ENCODE data around the gene TMEM258.

TMEM258 gene

DNA sequence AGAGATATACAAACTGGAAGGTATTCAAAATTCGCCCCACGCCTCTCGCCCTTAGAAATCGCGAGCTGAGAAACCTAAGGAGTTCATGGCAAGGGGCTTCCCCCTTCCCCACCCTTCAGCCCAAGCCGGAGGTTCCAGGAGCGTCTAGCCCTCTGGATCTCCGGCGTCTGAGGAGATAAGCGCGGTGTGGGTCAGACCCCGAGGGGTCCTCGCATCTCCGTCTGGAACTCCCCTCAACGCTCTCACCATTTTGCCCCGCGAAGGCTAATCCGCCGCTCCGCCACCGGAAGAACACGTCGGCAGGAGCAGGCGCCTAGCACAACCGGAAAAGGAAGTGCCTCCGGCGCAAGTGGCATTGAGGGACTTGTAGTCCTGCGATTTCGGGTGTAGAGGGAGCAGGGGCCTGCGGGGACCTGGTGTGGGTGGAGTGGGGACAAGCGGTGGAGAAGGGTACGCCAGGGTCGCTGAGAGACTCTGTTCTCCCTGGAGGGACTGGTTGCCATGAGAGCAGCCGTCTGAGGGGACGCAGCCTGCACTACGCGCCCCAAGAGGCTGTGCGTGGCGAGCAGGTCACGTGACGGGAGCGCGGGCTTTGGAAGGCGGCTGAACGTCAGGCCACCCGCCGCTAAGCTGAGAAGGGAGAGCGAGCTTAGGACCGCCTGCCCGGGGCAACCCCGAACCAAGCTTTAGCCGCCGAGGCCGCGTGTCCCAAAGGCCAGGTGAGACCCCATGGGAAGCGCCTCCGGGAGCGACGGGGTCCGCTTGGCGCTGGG is at the start of gene TMEM258, which contains the start of gene FEN1:
TSS of gene TMEM258 (minus strand) at position 290 of the 773 bp plus-strand sequence. CDS start at position 249, 41 bp downstream.
TSS of gene FEN1 (plus strand) at position 602 of the 773 bp plus-strand sequence. CDS start 2,451 bp downstream, outside the sequence.
- peak; percentile 62 for DNase-seq

- DNase-seq, result no peak
Observed at GRCh38 chr11:61841636-61842527, 49.5 kb upstream of the TMEM258 start.

DNA sequence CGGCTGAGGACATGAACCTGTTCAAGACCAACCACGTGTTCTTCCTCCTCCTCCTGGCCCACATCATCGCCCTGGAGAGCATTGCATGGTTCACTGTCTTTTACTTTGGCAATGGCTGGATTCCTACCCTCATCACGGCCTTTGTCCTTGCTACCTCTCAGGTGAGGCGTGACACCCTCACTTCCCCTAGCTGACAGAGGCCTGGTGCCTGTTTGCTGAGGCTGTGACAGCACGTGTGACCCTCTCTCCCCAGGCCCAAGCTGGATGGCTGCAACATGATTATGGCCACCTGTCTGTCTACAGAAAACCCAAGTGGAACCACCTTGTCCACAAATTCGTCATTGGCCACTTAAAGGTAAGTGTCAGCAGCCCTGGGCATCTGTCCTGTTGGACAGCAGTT is 48.0 kb upstream of the TMEM258 start:
- DNase-seq, result no peak

- no peak for DNase-seq
Observed at GRCh38 chr11:61839742-61840141, 47.3 kb upstream of the TMEM258 start.

DNA sequence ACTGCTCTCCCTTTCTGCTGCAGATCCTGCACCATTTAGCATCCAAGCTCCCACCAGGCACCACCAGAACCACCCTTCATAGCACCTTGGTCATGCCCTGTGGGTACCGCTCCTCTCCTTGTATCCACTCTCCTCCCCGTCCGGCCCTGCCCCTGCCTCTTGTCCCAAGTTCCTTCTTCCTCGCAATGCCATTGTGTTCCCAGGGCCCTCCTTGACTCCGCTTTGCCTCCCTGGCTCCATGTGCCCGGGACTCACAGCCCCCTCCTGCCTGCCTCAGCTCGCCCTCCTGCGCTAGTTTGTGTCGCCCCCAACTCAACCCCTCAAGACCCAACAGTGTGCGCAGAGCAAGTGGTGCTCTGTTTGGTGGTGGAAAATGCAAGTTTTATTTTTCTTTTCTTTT is 46.5 kb upstream of the TMEM258 start:
- DNase-seq, result no peak

DNA sequence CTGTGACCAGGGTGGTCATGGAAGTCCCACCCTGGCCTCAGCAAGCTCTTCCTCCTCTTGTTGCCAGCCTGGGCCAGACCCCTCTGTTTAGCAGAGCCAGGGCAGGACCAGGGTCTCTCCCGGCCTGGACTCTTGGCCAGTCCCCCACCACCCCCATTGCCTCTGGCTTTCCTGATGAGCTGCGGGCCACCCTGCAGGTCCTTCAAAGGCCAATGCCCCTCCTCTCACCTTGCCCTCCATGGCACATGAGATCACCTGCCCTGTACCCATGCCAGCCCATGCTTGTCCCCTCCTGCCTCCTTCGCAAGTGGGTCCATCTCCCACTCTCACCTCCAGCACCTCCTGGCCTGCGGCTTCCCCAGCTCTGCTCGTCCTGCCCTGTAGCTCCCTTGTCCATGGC is 46.1 kb upstream of the TMEM258 start:
- DNase-seq, result no peak

DNA sequence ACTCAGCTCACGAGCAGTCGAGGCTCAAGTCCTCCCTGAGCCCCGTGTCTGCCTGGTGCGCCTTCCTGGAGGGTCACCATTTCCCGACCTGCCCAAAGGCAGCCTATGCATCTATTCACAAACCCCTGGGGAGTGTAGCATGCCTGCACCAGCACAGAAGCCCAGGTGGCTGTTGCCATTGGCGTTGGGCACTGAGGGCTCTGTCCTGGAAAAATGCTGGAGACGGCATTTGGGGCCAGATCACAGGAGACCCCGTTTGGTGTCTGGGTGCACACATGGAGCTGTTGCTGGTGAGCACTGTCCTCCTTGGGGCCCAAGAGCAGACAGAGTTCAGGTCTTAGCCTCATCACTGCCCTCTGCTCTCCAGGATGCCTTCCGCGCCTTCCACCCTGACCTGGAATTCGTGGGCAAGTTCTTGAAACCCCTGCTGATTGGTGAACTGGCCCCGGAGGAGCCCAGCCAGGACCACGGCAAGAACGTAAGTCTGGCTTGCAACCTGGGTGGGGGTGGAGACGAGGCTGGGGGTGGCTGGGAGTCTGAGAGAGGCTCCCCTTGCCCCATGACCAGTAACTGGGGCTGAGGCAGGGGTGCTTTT is 45.1 kb upstream of the TMEM258 start:
- no peak for DNase-seq

DNA sequence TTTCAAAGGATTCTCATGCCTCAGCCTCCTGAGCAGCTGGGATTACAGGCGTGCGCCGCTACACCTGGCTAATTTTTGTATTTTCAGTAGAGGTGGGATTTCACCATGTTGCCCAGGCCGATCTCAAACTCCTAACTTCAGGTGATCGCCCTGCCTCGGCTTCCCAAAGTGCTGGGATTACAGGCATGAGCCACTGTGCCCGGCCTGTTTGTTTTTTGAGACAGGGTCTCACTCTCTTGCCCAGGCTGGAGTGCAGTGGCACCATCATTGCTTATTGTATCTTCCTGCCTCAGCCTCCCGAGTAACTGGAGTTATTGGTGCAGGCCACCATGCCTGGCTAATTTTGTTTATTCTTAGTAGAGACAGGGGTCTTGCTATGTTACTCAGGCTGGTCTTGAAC is 43.8 kb upstream of the TMEM258 start:
- DNase-seq, result no peak

DNA sequence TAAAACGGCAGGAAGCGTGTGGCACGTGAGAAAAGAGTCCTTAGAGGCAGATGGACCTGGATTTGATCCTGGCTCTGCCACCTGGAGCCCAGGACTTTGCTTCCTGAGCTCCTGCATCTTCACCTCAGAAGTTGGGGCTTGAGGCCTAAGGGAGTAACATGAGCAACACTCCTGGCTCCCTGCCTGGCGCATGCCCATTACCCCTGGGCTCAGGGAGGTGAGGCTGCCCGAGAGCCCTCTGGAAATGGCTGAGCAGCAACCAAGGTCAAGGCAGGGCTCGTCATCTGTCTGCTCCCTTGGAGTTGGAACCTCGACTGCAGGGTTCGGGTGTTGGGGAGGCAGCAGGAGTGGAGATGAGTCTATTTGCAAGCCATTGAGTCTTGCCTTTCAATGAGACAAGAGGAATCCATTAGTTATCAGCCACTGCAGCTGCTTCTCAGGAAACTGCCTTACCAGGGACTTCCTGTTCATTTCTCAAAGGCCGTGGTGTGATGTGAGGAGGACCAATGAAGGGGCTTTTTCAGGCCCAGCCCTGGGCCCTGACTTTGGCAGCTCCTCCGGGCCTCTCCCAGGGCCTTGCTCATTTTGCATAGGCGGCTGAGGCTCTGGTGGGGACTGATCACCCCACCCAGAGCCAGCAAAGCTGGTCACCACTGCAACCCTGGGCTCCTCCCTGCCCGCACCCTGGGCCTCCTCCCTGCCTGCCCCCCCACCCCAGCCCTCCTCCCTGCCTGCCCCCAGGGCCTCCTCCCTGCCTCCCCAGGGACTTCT is 42.1 kb upstream of the TMEM258 start:
- DNase-seq, result no peak

DNA sequence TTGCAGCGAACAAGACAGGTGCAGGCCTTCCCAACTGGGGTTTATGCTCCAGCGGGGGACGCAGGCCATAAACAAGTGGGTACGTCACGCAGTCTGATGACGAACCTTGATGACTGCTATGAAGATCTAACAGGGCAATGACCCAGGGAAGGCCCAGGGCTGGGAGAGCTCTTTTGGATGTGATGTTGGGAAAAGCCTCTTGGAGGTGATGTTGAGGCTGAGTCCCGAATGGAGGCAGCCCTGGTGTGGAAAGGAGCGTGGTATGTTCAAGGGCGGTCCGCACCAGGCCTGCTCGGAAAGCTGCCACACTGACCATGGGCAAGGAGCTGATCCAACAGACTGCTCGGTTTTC is 41.5 kb upstream of the TMEM258 start:
- no peak for DNase-seq

GRCh38 chr11:61833471-61833870 is 41.1 kb upstream of the TMEM258 start:
- no peak for DNase-seq

DNA sequence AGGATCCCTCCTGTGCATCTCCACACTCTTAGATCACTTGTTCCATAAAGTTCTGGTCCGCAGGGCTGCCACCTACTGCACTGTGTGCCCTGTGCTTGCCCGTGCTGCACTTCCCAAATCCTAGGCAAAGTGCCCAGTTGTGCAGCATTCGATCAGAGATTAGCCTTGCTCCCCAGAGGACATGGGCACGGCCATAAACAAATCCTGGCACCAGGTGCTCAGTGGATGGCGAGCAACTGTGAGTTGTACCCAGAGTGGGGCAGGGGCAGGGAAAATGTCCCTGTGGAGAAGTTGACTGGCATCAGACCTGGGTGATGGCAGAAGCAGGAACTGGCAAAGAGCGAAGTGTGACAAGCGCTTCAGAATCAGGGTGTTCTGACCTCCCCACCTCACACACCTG is 40.4 kb upstream of the TMEM258 start:
- no peak for DNase-seq

- no peak for DNase-seq
Observed at GRCh38 chr11:61832207-61832606, 39.8 kb upstream of the TMEM258 start.

DNA sequence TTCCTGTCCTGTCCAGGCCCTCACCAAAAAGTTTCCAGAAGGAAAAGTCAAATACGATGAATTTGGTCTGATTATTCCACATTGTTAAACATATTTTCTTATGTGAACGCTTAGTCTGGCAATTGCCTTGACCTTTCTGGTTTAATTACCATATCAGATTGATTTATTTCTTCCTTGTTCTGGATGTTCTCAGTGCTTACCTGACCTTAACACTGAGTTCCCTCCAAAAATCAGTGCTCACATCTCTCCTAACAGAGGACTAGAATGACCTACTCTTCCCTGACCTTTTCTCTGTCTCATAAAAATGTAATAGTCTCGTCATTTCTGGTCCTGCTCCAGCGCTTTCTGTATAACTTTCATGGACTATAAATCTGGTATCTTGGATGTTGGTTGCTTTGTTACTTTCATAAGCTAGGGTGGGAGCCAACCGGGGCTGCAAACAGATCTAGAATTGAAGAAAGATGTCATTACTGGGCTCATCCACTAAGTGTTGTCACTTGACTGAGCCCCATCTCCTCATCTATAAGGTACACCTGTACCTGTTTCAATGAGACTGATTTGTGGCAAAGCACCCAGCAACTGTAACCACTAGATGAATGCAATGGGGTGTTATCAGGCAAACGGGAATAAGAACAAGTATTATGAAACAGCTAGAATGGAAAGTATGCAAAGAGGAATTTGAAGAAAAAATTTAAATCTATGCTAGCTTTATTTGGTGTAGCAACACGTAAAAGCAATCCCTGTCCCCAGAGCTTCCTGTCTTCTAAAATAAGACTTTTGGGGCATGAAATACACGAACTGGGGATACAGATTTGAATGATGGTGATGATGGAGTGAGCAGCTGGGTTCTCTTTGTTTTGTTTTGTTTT is 38.1 kb upstream of the TMEM258 start:
- no peak for DNase-seq

DNA sequence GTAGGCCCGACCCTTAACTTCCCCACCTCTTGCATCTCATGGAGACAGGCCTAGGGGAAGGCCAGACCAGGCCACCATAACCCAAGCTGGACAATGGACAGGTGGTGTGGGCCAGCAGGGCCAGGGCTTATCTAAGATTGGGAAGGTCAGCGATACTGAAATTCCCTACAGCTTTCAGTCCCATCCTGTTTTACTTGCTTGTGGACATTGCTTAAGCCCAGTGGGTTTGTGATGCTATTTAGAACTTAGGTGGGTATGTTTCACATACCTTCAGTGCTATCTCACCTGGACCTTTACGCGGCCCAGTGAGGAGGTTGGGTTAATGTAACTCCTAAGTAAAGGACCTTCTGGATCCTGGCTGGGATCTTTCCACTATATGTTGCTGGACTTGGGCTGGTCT is 37.4 kb upstream of the TMEM258 start:
- no peak for DNase-seq

DNA sequence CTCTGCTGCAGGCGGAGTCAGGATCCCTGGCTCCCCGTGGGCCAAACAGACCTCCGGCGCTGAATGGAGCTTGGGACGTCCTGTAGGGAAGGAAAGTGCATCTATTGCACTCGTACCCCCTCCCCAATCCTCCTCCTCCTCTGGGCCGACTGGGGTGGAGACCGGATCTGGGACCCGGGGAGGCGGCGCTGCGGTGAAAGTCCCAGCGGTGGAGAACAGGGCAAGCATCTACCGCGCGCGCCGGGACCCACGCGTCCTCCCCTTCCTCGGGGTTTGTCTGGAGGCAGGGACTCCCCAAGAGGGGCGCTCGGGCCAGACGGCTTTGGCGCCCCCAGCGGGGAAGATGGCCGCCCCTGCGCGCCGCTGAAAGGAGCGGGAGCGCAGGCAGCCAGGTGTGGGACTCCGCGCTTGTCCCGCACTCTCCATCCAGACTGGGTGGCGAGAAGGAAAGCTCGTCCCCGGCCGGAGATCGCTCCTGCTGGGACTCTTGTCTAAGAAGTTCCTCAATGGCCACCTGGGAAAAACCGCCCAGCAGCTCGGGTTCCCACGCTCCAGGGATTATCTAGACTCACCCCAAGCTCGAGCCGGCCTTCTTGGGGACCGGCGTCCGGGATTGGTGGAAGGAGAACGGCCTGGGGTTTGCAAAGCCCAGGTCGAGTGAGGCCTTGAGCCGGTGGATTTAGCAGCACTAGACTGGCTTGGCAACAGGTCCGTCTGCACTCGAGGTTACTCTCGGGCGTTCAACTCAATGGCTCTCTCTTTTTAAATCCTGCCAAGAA is 36.4 kb upstream of the TMEM258 start:
- no peak for DNase-seq

GRCh38 chr11:61828379-61828628 is 35.9 kb upstream of the TMEM258 start:
- DNase-seq, result no peak

DNA sequence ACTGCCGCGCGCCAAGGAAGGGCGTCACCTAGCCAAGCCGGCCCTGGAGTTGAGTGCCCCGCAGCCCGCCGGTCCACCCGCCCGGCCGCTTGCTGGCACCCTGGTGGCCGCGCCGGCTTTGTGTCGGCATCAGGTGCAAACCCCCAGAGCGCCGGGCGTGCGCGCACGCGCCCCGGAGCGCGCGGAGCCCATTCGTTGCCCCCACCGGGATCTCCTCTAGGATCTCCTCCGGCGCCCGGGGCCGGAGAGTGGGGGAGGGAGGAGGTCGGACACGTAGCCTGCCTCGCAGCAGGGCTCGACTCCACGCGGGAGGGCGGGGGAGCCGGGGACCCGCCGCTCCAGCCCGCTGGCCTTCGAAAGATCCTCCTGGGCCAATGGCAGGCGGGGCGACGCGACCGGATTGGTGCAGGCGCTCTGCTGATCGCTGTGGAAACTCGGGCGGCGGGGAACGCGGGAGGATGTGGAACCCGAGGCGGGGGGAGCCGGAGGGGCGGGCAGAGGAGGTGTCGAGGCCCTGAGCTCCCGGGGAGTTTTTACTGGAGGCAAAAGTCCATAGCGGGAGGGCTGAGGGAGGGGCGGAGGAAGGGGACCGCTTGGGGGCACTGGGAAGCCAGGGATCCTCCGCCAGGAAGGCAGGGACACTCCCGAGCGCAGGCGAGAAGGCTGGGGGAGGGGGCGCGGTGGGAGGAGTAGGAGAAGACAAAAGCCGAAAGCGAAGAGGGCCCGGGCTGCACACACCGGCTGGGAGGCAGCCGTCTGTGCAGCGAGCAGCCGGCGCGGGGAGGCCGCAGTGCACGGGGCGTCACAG is 35.4 kb upstream of the TMEM258 start, which contains the start of gene FADS2:
TSS of gene FADS2 (plus strand) at position 730 of the 808 bp plus-strand sequence. CDS start 91 bp downstream, outside the sequence.
- DNase-seq, result peak; percentile 88

DNA sequence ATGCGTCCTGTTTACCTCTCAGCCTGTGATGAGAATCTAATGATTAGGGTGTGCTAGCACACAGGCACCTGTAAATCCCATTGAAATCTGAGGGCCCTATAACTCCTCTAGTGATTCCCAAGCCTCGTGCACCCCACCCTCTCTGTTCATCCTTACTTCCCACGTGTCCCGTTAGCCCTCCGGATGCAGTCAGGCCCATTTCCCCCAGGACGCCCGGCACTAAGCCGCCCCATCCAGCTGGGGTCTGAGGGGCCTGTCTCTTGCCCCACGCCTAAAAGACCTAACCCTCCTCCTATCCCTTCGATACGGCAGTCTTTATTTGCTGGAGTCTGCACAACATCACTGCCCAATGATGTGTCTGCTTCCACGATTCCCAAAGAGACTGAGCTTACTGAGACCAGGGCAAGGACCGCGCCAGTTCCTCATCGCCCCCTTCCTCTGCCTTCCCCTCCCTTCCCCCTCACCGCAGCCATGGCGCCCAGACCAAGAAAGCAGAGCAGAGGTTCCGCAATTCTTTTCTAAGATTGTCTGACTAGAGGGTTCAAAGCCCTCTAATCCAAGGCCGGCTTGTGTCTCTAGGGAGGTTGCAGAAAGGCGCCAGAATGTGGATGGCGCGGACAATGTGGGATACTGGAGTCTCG is 34.7 kb upstream of the TMEM258 start:
- DNase-seq, result no peak

DNA sequence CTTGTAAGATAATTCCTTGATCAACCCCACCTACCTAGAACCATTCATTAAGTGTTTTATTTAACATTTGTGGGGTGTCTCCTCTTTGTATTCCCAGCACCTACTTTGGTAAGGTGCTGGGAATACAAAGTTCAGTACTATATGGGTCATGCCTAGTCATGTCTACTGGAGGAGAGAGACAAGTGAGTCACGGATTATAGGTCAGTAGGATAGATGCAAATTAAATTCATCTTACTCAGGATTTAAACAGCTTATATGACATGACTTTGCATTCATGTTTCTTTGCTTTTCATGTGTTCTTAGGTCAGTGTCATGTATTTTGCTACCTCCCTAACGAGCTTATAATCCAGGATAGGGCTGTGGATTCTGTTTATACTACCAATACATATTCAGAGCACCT is 27.8 kb upstream of the TMEM258 start:
- no peak for DNase-seq

Measured in NCI-H1694 (cell line).